SKM-1 treated with dmso at 0.1 percent for 144 hours (cell line): Measurements from ENCODE around the gene NLRC3.
A peak's percentile ranks its signal among the peaks of the same experiment; 100 is the strongest.

ENCODE experiments used
- DNase-seq: peaks from one replicate; lab custom pipeline; 2025; ENCODE audit not compliant: unreplicated experiment; lab: John Stamatoyannopoulos, UW

Gene NLRC3

GRCh38 chr16:3599121-3599520 is 21.9 kb upstream of the NLRC3 start:
- no peak for DNase-seq

DNA sequence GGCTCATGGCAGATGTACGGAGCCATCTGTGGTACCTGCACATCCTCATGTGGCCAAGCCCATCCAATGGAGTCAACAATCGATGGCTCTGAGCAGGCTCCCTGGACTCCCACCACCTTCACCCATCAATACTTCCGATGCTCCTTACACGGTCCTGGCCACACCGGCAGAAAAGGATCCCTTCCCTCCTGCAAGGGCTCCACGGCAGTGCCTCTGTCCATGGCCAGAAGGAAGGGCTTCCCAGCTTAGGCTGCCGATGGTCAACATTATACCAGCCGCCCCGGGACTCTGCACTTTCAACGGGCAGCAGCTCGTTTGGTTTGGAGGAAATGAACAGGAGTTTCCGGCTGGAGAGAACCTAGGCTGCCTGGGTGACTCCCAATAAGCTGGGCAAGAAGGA is 21.0 kb upstream of the NLRC3 start:
- no peak for DNase-seq

GRCh38 chr16:3597676-3598075 is 20.5 kb upstream of the NLRC3 start:
- no peak for DNase-seq

GRCh38 chr16:3597226-3597625 is 20.0 kb upstream of the NLRC3 start:
- DNase-seq: no peak

- no peak for DNase-seq
These were observed 19.1 kb upstream of the NLRC3 start for GRCh38 chr16:3596101-3596861.

DNA sequence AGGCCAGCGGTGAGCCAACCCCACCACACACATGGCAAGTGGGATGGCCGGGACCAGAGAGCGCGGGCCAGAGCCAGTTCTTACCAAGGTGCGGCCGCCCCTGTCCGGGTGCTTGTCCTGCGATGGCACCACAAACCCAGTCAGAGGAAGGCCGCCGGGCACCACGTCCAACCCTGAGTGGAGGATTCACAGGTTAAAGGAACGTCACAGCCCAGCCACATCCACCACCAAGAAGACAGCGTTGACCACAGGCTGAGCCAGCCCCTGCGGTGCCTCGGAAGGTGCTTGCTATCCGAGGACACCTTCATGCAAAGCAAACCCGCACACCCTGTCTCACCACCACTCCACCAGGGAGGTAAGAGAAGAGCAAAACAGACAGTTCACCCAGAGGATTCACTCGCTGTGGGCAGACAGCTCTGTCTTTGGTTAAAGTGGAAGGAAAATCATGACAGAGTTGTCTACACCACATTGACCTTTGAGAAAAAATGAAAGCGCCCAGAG is 18.4 kb upstream of the NLRC3 start:
- no peak for DNase-seq

GRCh38 chr16:3595110-3595486 is 17.9 kb upstream of the NLRC3 start:
- no peak for DNase-seq

DNA sequence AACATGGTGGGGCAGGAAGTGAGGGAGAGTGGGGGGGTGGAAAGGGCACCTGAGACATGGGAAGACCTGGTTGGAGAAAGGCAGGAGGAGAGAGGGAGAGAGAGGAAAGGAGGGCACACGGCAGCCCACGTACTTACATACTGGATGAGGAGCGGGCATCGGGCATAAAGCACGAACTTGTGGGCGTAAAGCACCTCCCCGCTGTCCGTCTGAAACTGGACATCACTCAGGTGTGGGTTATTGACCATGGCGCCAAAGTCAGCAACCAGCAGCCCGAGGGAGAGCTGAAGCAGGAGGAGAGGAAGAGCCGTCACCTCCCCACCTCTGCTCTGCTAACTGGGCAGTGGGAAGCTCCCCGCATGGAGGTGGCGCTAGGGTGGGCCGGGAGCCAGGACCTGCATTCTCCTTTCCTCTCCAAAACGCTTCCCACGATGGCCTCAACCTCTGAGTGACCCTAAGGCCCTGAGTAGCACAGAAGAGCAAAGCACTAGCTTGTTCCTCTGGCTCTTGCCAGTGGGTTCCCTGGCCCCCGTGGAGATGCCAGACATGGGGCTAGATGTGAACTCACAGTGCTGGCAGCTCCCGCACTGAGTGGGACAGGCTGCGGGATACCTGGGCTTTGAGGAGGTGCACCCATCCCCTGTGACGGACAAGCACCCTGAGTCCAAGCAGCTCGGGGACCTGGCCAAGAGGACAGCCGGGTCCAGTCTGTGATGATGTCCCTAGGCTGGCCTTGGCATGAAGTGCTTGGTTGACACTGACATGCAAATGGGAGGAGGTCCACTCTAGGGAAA is 17.3 kb upstream of the NLRC3 start:
- no peak for DNase-seq

DNA sequence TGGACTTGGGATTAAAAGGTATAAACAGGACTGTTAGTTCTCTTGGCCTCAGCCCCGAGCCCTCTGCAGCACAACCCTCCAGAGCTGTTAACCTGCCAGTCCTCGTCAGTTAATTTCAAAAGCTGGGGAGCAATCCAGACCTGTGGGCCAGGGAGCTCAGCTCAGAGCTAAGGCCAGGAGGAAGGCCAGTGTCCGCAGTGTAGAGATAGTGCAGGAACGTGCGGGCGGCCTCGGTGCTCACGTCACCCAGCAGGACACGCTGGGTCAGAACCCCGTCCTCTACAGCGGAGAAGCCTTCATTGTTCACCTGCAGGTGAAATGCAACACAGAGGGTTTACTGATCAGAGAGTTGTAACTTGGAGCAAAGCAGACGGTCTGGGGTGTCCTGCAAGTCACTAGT is 15.4 kb upstream of the NLRC3 start:
- no peak for DNase-seq

- no peak for DNase-seq
These were observed 14.8 kb upstream of the NLRC3 start for GRCh38 chr16:3591991-3592390.

- DNase-seq: peak; percentile 32
These were observed 14.2 kb upstream of the NLRC3 start for GRCh38 chr16:3591436-3591803.

GRCh38 chr16:3590736-3591435 is 13.7 kb upstream of the NLRC3 start:
- peak; percentile 48 for DNase-seq

- no peak for DNase-seq
These were observed 12.9 kb upstream of the NLRC3 start for GRCh38 chr16:3589991-3590701.

- no peak for DNase-seq
These were observed 12.3 kb upstream of the NLRC3 start for GRCh38 chr16:3589441-3589921.

DNA sequence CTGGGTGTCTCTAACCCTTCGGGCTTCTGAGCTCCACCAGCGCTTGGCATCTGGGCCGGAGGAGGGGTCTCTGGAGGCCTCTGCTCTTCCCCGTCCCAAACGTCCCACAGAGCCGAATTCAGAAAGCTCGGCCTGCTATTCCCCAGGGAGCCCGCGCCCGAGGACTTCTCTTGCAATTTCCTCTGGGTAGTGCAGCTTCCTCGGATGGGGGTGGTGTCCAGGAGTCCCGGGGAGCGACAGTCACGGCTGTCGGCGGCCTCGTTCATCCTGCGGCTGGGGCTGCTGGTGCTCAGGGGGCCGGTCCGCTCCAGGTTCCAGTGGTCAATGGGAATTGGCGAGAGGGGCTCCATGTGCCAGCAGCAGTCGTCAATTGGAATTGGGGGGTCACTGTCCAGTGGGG is 11.8 kb upstream of the NLRC3 start:
- no peak for DNase-seq

DNA sequence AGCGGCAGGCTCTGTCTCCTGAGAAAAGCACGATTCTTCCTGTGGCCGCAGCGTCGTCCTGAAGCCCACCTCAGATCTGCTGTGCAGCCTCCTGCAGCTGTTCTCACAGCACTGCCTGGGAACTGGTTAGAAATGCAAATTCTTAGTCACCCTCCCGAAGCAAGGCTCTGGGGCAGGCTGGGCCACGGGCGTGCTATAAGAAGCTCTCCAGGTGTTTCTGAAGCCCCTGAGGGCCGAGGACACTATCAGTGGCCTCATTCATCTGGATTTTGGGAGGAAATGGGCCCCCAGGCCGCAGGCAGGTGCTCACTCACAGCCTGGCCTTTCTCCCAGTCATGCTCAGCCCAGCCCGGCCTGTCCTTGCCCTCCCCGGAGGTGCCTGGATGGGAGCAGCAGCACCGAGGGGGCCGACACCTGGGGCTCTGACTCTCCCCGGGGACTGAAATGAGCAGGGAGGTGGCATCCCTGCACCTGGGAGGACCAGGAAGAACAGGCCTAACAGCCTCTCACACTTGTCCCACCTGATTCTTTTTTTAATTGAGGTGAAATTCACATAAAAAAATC is 10.4 kb upstream of the NLRC3 start:
- DNase-seq: no peak

GRCh38 chr16:3584412-3584811 is 7.2 kb upstream of the NLRC3 start:
- DNase-seq: no peak

DNA sequence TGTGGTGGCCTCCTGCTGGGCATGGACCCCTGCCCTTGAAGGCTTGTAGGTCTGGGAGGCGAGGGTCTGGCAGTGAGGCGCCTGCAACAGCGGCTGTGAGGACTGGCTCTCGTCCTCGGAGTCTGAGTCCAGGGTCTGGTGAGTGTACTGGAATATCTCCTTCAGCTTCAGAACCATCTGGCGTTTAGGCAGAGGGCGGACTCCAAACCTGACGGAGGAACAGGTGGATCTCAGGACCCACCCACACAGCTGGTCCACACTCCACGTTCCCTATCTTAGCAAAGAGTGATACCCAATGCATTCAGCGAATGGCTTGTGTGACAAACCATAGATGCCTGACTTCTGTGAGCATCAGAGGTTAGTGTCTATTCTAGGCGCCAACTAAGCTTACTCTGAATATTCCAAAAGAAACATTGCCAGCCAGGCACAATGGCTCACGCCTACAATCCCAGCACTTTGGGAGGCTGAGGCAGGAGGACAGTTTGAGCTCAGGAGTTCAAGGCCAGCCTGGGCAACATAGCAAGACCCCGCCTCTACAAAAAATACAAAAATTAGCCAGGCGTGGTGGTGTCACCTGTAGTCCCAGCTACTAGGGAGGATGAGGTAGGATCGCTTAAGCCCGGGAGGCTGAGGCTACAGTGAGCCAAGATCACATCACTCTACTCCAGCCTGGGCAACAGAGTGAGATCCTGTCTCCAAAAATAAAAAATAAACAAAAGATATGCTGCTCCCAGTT is 6.3 kb upstream of the NLRC3 start:
- DNase-seq: no peak

DNA sequence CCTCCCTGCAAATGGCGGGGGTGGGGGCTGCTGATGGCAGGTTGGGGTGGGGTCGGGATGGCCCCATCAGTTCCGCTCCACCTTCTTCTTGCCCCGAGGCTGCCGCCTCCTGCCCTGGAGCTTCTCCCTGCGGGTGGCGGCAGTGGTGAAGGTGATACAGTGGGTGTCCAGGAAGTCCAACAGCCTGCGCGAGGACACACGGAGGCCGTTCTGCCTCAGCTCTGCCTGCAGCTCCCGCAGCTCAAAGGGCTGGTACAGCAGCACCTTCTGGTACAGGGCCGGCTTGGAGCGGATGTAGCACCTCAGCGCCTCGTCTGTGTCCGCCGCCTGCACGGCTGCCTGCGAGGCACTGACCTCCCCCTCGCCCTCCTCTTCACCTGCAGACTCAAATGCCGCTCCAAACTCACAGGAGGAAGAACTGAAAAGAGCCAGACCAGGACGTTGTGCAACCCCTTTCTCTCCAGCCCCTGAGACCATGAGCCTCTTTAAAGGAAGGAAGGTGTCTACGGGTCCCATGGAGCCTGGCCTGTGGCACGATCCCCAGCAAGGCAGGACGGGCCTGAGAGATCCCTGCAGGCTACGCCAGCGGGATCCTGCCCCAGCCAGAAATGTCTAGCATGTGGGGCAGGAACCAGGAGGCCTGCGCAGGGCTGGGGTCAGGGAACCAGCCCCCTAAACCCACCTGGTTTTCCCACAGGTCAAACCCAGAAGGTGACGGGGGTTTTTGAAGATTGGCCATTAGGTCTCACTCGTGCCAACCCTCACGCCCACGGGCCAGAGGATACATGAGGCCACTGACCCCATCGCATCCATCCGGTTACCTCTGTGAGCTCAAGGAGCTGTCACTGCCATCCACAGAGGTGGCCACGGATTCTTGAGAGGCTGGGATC is 5.3 kb upstream of the NLRC3 start:
- DNase-seq: no peak
